Measurements from ENCODE around the gene NPR3. TPM values are rescaled to one million over a fixed set of nuclear protein-coding genes. Genes with fewer than 3 reads are reported as not detected.

Gene NPR3
- total RNA-seq, 4 donors from 2014 or later = 0.81 to 4.9 (median 1.3) TPM

- H3K27ac ChIP-seq = no peak overlapping the region
- no peaks in the 10 kb centered on the region for H3K27me3 ChIP-seq
- TF ChIP-seq CTCF (IDR thresholded peaks at IDR 0.05) (no peak), POLR2AphosphoS5 (IDR thresholded peaks at IDR 0.05) (no peak), POLR2A (IDR thresholded peaks at IDR 0.05) (no peak), EP300 (IDR thresholded peaks at IDR 0.05) (no peak)
- H3K9me3 ChIP-seq = no peaks in the 10 kb centered on the region
- whole genome bisulfite sequencing, 2 donors (ENCODE audit: low coverage in 1 of 2) = 79 to 85% methylated on average over 4 of the region's 4 CpGs
- no peak for ATAC-seq
- no peak overlapping the region for H3K4me3 ChIP-seq
- no peaks in the 10 kb centered on the region for H3K36me3 ChIP-seq
- H3K4me1 ChIP-seq = no peaks in the 10 kb centered on the region
Observed at GRCh38 chr5:32740651-32741050, 29.5 kb downstream of the NPR3 start.

- Histone ChIP-seq H3K27me3 (no peaks in the 10 kb centered on the region), H3K4me3 (no peak overlapping the region), H3K27ac (no peak overlapping the region), H3K4me1 (no peaks in the 10 kb centered on the region), H3K9me3 (peaks cover 0 to 8% (median 0%) of the 10 kb centered on the region in 3 donors), H3K36me3 (no peaks in the 10 kb centered on the region)
- ATAC-seq = no peak
- 0 to 9% methylated on average over 1 of the region's 2 CpGs for WGBS, 2 donors (ENCODE audit: low coverage in 1 of 2)
- no peak for TF ChIP-seq POLR2AphosphoS5 (IDR thresholded peaks at IDR 0.05)
- TF ChIP-seq CTCF (IDR thresholded peaks at IDR 0.05) = no peak
- no peak for TF ChIP-seq POLR2A (IDR thresholded peaks at IDR 0.05)
- no peak for TF ChIP-seq EP300 (IDR thresholded peaks at IDR 0.05)
Observed at GRCh38 chr5:32745317-32745716, 34.2 kb downstream of the NPR3 start.

- H3K27me3 ChIP-seq = no peaks in the 10 kb centered on the region
- H3K4me3 ChIP-seq = no peak overlapping the region
- peaks cover 0 to 14% (median 0%) of the 10 kb centered on the region in 3 donors for H3K9me3 ChIP-seq
- no peak for ATAC-seq
- H3K36me3 ChIP-seq = no peaks in the 10 kb centered on the region
- H3K4me1 ChIP-seq = no peaks in the 10 kb centered on the region
- TF ChIP-seq POLR2A (IDR thresholded peaks at IDR 0.05) = no peak
- TF ChIP-seq EP300 (IDR thresholded peaks at IDR 0.05) = no peak
- TF ChIP-seq CTCF (IDR thresholded peaks at IDR 0.05) = no peak
- no peak for TF ChIP-seq POLR2AphosphoS5 (IDR thresholded peaks at IDR 0.05)
- H3K27ac ChIP-seq = no peak overlapping the region
- WGBS, 2 donors (ENCODE audit: low coverage in 1 of 2) = 73 to 79% methylated on average over 3 to 4 of the region's 4 CpGs
Observed at GRCh38 chr5:32752411-32752810, 41.3 kb downstream of the NPR3 start.

GRCh38 chr5:32753051-32753450, 41.9 kb downstream of the NPR3 start:
- no peaks in the 10 kb centered on the region for H3K27me3 ChIP-seq
- no peak overlapping the region for H3K27ac ChIP-seq
- no peak for TF ChIP-seq CTCF (IDR thresholded peaks at IDR 0.05)
- TF ChIP-seq EP300 (IDR thresholded peaks at IDR 0.05) = no peak
- no peak for TF ChIP-seq POLR2A (IDR thresholded peaks at IDR 0.05)
- TF ChIP-seq POLR2AphosphoS5 (IDR thresholded peaks at IDR 0.05) = no peak
- peaks cover 0 to 14% (median 0%) of the 10 kb centered on the region in 3 donors for H3K9me3 ChIP-seq
- no peaks in the 10 kb centered on the region for H3K36me3 ChIP-seq
- no peak for ATAC-seq
- H3K4me3 ChIP-seq = no peak overlapping the region
- no peaks in the 10 kb centered on the region for H3K4me1 ChIP-seq
- 62 to 77% methylated on average over 2 of the region's 2 CpGs for WGBS, 2 donors (ENCODE audit: low coverage in 1 of 2)

- no peak for ATAC-seq
- TF ChIP-seq POLR2A (IDR thresholded peaks at IDR 0.05) (no peak), CTCF (IDR thresholded peaks at IDR 0.05) (no peak), EP300 (IDR thresholded peaks at IDR 0.05) (no peak), POLR2AphosphoS5 (IDR thresholded peaks at IDR 0.05) (no peak)
- no peaks in the 10 kb centered on the region for H3K4me1 ChIP-seq
Observed at GRCh38 chr5:32753765-32754164, 42.6 kb downstream of the NPR3 start.

More at GRCh38 chr5:32753765-32754164, 42.6 kb downstream of the NPR3 start:
- no peaks in the 10 kb centered on the region for H3K36me3 ChIP-seq
- no peak overlapping the region for H3K27ac ChIP-seq
- no peak overlapping the region for H3K4me3 ChIP-seq
- H3K27me3 ChIP-seq = no peaks in the 10 kb centered on the region
- peaks cover 0 to 14% (median 0%) of the 10 kb centered on the region in 3 donors for H3K9me3 ChIP-seq
